NCI-H2081 treated with DMSO at 0.1 percent for 48 hours (cell line): ENCODE results near the gene PHF10.
"Not testable (repeated sequence)": the region's sequence is repeated elsewhere in the genome, so short reads cannot be mapped to it uniquely, and the experiment has no call there.

Experiments
- DNase-seq: peaks from one replicate; lab custom pipeline; 2025; lab: John Stamatoyannopoulos, UW

Gene PHF10

GRCh38 chr6:169724494-169725124 lies at the start of gene PHF10:
TSS of gene PHF10 (minus strand) at chr6:169724500. CDS start at chr6:169723931, 569 bp downstream.
- DNase-seq, result no peak

DNA sequence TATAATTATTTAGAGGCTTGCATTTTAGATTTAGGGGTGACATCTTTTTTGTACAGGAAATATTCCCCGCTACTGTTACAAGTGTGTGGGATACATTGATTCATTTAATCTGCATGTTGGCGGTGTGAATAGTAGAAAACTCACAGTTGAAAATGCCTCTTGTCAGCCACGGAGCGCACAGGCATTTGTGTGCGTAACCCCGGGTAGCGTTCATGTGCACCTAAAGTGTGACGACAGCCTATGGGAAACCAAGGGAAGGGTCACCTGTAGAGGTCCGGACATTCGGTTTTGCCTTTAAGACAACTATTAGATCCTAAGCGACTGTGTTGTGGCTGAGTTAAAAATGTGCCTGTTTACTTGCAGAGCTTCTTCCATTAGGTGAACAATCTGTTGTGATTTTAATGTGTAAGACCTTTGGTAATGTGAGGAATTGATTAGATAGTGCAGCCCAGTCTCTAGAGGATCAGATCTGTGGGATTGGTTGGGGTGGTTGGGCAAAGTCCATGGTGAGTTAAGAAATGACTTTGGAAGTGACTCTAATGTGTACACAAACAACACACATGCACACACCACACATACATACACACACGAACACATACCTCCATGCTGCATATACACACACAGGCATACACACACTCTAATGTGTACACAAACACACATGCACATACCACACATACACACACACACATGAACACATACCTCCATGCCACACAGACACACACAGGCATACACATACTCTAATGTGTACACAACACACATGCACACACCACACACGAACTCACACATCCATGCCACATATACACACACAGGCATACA lies 42.8 kb upstream of the PHF10 start:
- DNase-seq, result no peak

GRCh38 chr6:169766232-169766631 lies 41.9 kb upstream of the PHF10 start:
- no peak for DNase-seq

DNA sequence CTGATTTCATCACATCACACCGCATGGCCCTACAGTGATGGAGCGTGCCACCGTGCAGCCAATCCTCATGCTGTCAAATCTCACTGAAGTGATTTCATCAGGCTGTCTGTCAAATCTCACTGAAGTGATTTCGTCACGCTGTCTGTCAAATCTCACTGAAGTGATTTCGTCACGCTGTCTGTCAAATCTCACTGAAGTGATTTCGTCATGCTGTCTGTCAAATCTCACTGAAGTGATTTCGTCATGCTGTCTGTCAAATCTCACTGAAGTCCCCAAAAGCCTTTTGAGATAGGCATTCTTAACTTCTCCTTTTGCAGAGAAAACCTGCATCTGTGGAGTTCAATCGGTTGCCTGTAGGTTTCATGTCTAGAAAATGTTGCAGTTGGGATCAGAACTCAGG lies 41.5 kb upstream of the PHF10 start:
- DNase-seq, result not testable (repeated sequence)

GRCh38 chr6:169763881-169764280 lies 39.6 kb upstream of the PHF10 start:
- DNase-seq, result no peak

DNA sequence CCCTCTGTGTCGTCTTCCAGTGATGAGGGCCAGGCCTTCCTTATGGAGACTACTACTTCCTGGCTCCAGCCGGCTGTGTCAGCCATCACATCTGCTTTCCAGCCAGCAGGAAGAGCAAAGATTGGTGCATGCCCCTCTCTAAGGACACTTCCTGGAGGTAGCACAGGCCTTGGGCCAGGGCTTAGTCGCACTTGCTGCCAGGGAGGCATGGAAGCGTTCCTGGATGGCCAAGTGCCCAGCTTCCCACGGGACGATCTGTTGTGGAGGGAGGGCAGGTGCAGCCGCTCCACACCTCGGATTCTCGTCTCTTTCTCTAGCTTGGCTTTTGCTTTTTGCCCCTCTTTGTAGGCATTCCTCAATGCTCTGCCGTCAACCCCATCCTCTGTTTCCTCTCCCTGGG lies 39.0 kb upstream of the PHF10 start:
- no peak for DNase-seq

- no peak for DNase-seq
Observed at GRCh38 chr6:169755162-169755561, 30.9 kb upstream of the PHF10 start.

GRCh38 chr6:169752074-169752623 lies 27.8 kb upstream of the PHF10 start:
- no peak for DNase-seq

- peak; percentile 46 for DNase-seq
Observed at GRCh38 chr6:169751242-169752073, 27.2 kb upstream of the PHF10 start, which contains the start of the genes DYNLT2 and ERMARD. TSS of gene DYNLT2 (minus strand) at chr6:169751572. CDS start at chr6:169751458, 114 bp downstream. TSS of gene ERMARD (plus strand) at chr6:169751622. CDS start at chr6:169751658, 36 bp downstream.

DNA sequence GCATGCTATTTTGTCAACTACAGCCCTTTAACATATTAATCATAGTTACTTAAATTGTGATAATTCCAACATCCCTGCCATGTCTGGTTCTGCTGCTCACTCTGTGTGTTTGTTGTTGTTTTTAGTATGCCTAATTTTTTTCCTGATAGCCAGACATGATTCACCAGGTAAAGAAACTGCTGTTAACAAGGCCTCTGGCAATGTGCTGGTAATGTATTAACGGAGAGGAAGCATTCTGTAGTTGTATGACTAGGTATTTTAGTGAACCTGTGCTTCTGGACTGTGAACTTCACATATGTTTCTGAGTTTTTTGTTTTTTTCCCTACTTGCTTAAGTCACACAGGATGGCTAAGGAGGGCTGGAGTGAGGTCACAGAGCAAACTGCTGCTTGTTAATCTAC lies 22.3 kb upstream of the PHF10 start:
- no peak for DNase-seq

- DNase-seq, result no peak
Observed at GRCh38 chr6:169745405-169745804, 21.1 kb upstream of the PHF10 start.

DNA sequence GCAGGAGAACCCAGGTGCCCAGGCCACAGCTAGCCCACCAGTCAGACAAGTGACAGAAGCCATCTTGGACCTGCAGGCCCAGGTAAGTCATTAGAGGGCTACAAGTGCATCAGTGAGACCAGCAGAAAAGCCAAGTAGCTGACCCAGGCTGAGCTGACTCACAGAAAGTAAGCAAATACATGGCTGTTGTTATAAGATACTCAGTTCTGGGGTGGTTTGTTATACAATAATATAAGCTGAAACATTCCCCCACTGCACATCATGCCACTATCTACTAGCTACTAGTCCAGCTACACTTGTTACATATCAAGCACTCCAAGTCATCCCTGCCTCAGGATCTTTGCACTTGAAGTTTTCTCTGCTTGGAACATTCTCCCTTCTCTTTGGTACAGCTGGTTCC lies 17.0 kb upstream of the PHF10 start:
- no peak for DNase-seq

- DNase-seq, result no peak
Observed at GRCh38 chr6:169738976-169739529, 14.8 kb upstream of the PHF10 start.

GRCh38 chr6:169738204-169738975 lies 14.1 kb upstream of the PHF10 start:
- no peak for DNase-seq

GRCh38 chr6:169729961-169730360 lies 5.7 kb upstream of the PHF10 start:
- no peak for DNase-seq

GRCh38 chr6:169726963-169727362 lies 2.7 kb upstream of the PHF10 start:
- no peak for DNase-seq

GRCh38 chr6:169726049-169726400 lies 1.7 kb upstream of the PHF10 start:
- DNase-seq, result no peak

- no peak for DNase-seq
Observed at GRCh38 chr6:169725125-169726048, 1.1 kb upstream of the PHF10 start.

DNA sequence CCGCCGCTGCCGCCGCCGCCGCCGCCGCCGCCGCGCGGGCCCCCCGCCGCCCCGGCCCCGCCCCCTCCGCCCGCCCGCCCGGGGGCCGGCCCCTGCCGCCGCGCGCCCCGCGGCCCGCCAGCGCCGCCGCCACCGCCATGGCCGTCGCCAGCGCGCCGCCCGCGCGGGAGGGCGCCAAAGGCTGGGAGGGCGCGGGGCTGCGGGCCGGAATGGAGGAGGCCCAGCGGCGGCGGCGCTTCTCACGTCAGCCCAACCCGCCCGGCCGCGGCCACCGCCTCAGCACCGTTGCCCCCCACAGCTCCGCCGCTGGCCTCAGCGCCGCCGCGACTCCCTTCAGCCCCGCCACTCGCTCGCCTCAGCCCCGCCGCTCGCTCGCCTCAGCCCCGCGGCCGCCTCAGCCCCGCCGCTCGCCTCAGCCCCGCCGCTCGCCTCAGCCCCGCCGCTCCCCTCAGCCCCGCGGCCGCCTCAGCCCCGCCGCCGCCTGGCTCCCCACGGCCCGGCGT lies 258 bp downstream of the PHF10 start:
- no peak for DNase-seq
